GM12891 (cell line): ENCODE results near the gene CAPN2.

Experiments
- DNase-seq: peaks from one replicate; pipeline ENCODE4 v3.0.0; 2011; ENCODE audit warnings: low spot score; ENCODE audit not compliant: insufficient read length
- FAIRE-seq: peaks from 2 replicates; lab custom pipeline; 2011; peaks lifted over from hg19 to GRCh38; lab: Jason Lieb, UNC
- PAX5 ChIP-seq: IDR thresholded peaks from 2 replicates; pipeline ENCODE4 v1.6.1; 2011; ENCODE audit warnings: low read length, moderate library complexity, mild to moderate bottlenecking; ENCODE audit not compliant: insufficient read depth, severe bottlenecking
- POLR2A ChIP-seq: IDR thresholded peaks from 2 replicates; pipeline ENCODE4 v1.6.1; 2011; ENCODE audit warnings: low read depth, low read length, control low read depth
- POLR2AphosphoS5 ChIP-seq: IDR thresholded peaks from 2 replicates; pipeline ENCODE4 v1.6.1; 2011; ENCODE audit warnings: low read depth, low read length, control low read depth
- POU2F2 ChIP-seq: IDR thresholded peaks from 2 replicates; pipeline ENCODE4 v1.6.1; 2011; ENCODE audit warnings: low read depth, mild to moderate bottlenecking, control low read depth, low read length, moderate library complexity
- SPI1 ChIP-seq: IDR thresholded peaks from 2 replicates; pipeline ENCODE4 v1.6.1; 2011; ENCODE audit warnings: low read depth, low read length, control low read depth
- TAF1 ChIP-seq: IDR thresholded peaks from 2 replicates; pipeline ENCODE4 v1.6.1; 2011; ENCODE audit warnings: low read depth, low read length, control low read depth

CAPN2 gene

DNA sequence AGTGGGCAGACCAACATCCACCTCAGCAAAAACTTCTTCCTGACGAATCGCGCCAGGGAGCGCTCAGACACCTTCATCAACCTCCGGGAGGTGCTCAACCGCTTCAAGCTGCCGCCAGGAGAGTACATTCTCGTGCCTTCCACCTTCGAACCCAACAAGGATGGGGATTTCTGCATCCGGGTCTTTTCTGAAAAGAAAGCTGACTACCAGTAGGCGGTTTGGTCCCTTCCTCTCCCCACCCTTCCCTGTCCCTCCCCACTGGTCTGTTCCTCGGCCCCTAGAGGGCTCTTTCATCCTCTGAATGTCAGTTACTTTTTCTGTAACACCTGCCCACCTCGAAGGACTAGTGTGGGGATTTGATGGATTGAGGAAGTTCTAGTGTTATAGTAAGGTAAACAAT is 46.9 kb downstream of the CAPN2 start:
- FAIRE-seq (no peak), DNase-seq (no peak)
- TF ChIP-seq POLR2A (no peak), POLR2AphosphoS5 (no peak), POU2F2 (no peak), PAX5 (no peak), TAF1 (no peak), SPI1 (no peak)

DNA sequence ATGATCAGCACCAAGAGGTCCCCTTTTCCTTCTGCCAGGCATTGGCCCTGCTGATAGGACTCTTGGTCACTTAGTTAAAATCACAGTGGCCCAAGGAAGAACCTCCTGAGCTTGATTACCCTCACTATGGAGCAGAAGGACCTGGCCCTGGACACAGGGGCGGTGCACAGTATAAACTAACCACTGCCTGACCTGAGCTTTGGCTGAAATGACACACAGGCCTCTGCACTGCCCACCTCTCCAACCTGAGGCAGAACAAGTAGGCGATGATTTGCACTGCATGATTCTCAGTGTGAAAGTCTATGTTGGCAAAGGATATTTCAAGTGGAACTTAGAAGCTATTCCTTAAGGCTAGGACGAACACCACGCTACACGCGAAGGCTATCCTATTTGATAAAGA is 48.5 kb downstream of the CAPN2 start:
- DNase-seq, result no peak
- TF ChIP-seq TAF1 (no peak), POLR2A (no peak), POLR2AphosphoS5 (no peak), POU2F2 (no peak), PAX5 (no peak), SPI1 (no peak)
- no peak for FAIRE-seq

DNA sequence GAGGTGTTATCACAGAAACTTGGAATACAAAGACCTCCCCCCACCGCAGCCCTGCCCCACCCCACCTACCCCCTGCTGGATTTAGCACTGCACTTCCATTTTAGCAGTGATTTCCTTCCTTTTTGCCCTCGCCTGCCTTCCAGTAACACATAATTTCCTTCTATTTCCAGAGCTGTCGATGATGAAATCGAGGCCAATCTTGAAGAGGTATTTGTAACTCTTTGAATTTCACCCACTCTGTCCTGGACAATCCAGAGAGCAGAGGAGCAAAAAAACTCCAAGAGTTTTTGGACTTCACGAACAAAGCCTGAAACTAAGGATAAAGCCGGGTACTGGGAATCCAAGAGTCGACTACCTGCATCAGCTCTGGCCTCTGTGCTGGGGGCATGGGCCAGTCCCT is 49.1 kb downstream of the CAPN2 start:
- DNase-seq, result no peak

DNA sequence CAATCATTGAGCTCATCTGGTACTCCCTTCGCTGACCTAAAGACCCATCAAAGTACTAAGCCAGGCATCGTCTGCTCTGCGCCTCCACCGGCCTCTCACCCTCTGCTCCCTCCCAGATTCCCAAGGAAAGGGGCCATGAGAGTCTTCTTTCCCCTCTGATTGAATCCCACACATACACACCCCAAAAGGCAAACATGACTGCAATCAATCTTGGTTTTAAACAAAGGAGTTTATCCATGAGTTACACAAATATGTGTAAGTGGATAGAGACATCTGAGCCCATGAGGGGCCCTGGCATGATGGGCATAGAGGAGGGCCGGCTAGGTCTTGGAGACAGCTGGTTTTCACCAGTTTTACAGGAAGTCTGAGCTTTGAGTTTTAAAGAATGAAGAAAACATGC is 50.9 kb downstream of the CAPN2 start:
- TF ChIP-seq POU2F2, result no peak
- no peak for TF ChIP-seq POLR2A
- no peak for TF ChIP-seq TAF1
- DNase-seq (no peak), FAIRE-seq (no peak)

More for the DNA sequence above, 49.1 kb downstream of the CAPN2 start:
- no peak for FAIRE-seq
- TF ChIP-seq POLR2A, result no peak

DNA sequence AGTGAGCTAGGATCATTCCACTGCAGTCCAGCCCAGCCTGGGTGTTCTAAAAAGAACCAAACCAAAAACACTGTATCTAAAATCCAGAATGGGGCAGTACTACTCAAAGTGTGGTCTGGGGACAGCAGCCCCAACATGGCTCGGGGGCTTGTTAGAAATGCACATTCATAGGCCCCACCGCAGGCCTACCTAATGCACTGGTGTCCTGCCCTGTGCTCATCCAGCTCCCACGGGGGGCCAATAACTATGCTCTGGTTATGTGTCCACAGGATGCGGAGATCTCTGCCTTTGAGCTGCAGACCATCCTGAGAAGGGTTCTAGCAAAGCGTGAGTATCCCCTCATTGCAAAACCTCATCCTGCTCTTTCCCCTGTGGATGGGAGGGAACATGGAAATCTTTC is 51.5 kb downstream of the CAPN2 start:
- FAIRE-seq, result no peak
- no peak for TF ChIP-seq POLR2AphosphoS5
- no peak for TF ChIP-seq SPI1
- no peak for TF ChIP-seq POU2F2
- TF ChIP-seq PAX5, result no peak
- TF ChIP-seq POLR2A, result no peak
- no peak for TF ChIP-seq TAF1
- DNase-seq, result no peak

DNA sequence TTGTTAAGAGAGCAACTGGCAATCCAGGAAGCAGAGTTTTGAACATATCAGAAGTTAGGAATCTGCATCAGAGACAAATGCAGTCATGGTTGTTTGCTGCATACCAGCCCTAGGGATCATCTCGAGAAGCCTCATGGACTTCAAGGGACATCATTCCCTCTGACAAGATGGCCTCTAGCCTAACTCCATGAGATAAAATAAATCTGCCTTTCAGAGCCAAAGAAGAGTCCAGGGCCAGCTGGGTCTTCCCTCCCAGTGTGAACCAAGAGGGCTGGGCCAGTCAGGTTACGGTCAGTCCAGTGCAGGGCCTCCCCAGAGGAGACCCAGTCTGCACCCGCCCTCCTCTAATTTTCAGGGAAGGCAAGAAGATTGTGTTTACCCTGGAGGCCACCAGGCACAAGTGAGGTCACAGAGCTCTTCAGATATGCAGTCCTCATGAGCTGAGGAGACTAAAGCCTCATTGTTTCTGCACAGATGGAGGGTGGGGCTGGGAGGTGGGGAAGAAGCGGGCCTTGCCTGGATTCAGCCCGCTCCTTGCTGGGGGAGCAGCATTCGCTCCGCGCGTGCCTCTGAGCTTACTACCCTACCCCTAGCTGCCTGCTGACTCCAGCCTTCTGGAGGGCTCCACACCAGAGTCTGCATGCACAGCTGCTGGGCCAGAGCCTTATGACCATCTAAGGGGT is 52.8 kb downstream of the CAPN2 start:
- DNase-seq (no peak), FAIRE-seq (no peak)
- TF ChIP-seq POU2F2 (no peak), SPI1 (no peak)

DNA sequence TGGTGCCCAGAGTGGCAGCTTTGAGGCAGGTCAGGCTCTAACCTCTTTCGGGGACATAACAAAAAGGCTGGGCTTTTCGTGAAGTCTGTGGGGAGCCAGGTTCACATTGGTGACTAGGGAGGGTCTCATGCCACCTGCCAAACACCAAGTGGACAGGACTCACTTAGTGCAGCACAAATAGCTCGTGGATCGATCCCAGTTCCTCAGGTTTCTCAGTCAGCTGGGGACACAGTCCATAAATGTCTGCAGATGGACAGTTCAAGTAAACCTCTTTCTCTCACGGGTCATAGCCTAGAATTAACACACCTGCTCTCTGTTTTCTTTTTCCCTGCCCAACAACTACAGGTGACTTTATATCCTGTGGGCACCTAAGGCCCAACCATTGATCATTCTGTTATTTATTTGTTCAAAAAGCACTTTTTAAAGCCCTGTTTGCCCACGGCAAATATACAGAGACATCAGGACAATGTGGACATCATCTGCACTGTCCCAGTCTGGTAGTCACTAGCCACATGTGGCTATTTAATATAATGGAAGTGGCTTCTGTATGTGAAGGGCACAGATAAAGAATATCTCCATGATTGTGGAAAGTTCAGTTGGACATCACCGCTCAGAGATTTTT is 53.5 kb downstream of the CAPN2 start:
- no peak for FAIRE-seq
- TF ChIP-seq POU2F2 (no peak), POLR2A (no peak), PAX5 (no peak), POLR2AphosphoS5 (no peak), TAF1 (no peak), SPI1 (no peak)
- no peak for DNase-seq

DNA sequence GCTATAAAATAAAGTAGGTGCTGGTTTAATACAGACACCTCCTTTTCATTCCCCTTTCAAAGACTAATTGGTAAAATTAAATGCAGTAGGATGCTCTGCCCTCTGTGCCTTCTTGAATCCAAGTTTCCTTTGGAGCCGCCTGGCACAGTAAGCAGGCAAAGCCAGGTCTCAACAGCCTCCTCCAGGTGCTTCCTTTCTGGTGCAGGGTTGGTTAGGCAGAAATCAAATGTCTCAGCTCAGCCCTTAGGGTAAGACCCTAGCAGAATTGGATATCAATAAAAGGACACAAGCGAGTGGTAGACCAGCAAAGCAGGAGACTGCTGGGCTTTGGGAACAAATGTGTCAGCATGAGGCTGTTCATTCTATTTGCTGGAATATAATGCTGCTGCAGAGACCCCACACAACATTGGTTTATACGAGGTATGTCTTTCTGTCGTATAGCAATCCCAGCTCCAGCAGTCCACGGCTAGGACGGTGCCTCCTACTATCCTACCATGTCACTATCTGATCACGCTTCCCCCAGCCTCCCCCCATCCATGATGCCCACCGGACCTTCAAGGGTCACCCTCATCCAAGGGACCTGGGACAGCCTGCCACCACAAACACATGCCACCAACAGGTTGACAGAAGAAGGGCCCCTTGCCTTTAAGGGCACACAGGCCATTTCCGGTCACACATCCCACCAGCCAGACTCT is 58.4 kb downstream of the CAPN2 start:
- no peak for DNase-seq
- no peak for FAIRE-seq
- no peak for TF ChIP-seq SPI1
- no peak for TF ChIP-seq POLR2A
- no peak for TF ChIP-seq TAF1

DNA sequence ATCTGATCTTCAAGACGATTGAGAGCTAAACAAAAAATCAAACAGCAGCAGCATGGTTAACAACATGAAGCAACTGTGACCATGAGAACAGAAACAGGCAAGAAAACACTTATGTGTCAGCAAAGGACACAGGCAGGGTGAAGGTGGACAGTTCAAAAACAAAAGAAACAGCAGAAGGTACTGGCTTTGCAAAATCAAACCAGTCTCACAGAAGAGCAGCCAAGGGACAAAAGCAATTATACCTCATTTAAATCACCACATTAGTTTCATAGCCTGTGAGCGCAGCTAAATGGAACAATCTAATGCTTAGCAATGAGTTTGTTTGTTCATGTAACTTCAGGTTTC is 59.1 kb downstream of the CAPN2 start:
- no peak for DNase-seq
- FAIRE-seq, result no peak
- TF ChIP-seq POLR2A (no peak), POLR2AphosphoS5 (no peak), SPI1 (no peak)

DNA sequence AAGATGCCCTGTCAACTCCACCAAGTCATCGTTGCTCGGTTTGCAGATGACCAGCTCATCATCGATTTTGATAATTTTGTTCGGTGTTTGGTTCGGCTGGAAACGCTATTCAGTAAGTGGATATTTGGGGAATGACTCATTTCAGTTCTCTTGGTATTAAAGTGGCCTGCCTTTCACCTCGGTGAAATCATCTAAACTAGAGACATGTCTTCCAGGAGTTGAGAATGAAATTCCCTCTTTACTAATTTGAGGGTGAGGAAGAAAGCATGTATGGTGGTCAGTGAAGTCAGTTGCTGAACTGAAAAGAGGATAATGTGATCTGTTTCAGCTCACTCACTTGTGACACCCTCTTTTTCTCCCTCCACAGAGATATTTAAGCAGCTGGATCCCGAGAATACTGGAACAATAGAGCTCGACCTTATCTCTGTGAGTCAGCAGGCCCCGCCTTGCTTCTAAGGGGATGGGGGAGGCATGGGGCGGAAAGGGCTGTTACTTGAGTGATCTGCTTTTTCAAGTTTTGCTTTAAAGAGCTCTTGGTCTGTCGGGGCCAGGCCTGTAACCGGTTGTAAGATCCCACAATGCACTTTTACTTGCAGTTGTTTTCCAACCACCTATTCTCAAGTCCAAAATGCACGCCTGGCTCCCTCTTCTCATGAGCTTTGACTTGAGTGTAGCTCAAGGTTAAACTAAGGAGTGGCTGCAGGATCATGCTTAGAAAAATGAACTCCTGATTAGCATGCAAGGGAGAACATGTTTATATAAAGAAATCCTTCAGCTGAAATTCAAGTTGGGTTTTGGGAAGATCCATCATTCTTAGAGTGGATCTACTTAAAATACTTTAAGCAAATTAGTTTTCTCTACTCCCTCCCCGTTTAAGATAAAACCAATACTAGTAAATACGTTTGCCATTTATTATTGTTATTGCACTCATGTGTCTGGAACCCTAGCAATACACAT is 59.8 kb downstream of the CAPN2 start:
- TF ChIP-seq POU2F2 (no peak), PAX5 (no peak), POLR2AphosphoS5 (no peak), POLR2A (no peak), SPI1 (no peak), TAF1 (no peak)
- DNase-seq (no peak), FAIRE-seq (no peak)
